Thyroid gland (tissue), 4 donors: ENCODE data around the gene CLCF1.

Experiments
- POLR2A ChIP-seq, 2 donors: fragments of 450-650 bp; IDR thresholded peaks; one replicate each; pipeline ENCODE4 v1.6.1; 2017; ENCODE audit warnings: antibody characterized with exemption in 2 of 2, mild to moderate bottlenecking in 2 of 2, moderate library complexity in 1 of 2
- TF ChIP-seq, protein P1 (sequence below), 6 experiments: fragments of 200-600 bp in 3 of 6; fragments of 450-650 bp in 3 of 6; sonication (generic) in 3 of 6; IDR thresholded peaks; one replicate each; pipeline ENCODE4 v1.5.1; 2016 to 2019; ENCODE audit warnings: antibody characterized with exemption in 6 of 6, mild to moderate bottlenecking in 2 of 6, inconsistent platforms in 1 of 6, moderate library complexity in 1 of 6

DNA sequence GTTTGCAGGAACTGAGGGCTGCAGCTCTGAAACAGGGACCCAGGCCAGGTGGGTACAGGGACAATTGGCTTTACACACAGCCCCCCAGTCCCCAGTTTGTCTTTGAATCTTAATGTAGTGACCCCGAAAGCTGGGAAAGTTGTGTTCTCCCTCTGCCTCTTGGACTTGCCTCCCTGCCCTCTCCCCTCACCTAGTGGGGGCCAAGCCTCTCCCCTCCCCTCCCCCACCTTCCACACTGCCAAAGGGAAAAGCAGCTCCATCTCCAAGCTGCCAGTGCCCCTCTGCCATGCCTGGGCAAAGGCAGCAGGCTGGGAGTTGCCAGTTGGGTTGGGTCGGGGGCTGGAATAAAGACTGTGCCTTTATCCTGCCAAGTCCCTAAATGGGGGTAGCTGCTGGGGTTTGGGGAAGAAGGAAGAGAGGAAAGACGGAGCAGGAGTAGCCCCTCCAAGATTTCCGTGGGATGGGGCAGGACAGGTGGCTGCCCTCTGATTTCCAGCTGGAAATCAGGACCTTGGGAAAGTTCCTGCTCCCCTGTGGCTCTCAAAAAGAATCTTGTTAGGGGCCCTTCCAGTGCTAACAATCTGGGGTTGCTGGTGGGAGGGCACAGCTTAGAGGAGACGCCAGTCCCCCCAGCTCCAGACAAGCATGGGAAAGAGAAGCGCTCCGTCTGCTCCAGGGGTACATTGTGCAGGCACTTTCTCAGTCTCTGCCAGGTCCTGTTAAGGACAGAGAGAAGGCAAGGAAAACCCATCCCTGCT lies 2.8 kb upstream of the CLCF1 start:
- no peak for TF ChIP-seq POLR2A (IDR thresholded peaks at IDR 0.05)
- TF ChIP-seq, protein P1, sequence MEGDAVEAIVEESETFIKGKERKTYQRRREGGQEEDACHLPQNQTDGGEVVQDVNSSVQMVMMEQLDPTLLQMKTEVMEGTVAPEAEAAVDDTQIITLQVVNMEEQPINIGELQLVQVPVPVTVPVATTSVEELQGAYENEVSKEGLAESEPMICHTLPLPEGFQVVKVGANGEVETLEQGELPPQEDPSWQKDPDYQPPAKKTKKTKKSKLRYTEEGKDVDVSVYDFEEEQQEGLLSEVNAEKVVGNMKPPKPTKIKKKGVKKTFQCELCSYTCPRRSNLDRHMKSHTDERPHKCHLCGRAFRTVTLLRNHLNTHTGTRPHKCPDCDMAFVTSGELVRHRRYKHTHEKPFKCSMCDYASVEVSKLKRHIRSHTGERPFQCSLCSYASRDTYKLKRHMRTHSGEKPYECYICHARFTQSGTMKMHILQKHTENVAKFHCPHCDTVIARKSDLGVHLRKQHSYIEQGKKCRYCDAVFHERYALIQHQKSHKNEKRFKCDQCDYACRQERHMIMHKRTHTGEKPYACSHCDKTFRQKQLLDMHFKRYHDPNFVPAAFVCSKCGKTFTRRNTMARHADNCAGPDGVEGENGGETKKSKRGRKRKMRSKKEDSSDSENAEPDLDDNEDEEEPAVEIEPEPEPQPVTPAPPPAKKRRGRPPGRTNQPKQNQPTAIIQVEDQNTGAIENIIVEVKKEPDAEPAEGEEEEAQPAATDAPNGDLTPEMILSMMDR (IDR thresholded peaks at IDR 0.05) = no peak
